Ectodermal cell (in vitro differentiated cells): ENCODE data around the gene HIF1A.
"Not testable (repeated sequence)": the region's sequence is repeated elsewhere in the genome, so short reads cannot be mapped to it uniquely, and the experiment has no call there.

Experiments used
- H3K27ac ChIP-seq: 2 replicates; pipeline ENCODE4 v1.7.0; 2013; ENCODE audit warnings: mild to moderate bottlenecking, low read depth, low read length; ENCODE audit not compliant: insufficient read depth, poor library complexity, severe bottlenecking
- H3K27me3 ChIP-seq: 2 replicates; pipeline ENCODE4 v1.7.0; 2013; ENCODE audit warnings: mild to moderate bottlenecking, low read length; ENCODE audit not compliant: insufficient read depth, control insufficient read depth, poor library complexity, severe bottlenecking
- H3K36me3 ChIP-seq: one replicate; pipeline ENCODE4 v1.7.0; 2013; ENCODE audit warnings: low read length; ENCODE audit not compliant: control insufficient read depth, insufficient read depth
- H3K4me1 ChIP-seq: one replicate; pipeline ENCODE4 v1.7.0; 2013; ENCODE audit warnings: low read length; ENCODE audit not compliant: control insufficient read depth, insufficient read depth
- H3K4me3 ChIP-seq: 2 replicates; pipeline ENCODE4 v1.7.0; 2013; ENCODE audit warnings: low read depth, low read length, control low read depth; ENCODE audit not compliant: insufficient read depth
- H3K9me3 ChIP-seq: 2 replicates; pipeline ENCODE4 v1.7.0; 2013; ENCODE audit warnings: mild to moderate bottlenecking, low read length, moderate library complexity; ENCODE audit not compliant: control insufficient read depth
- WGBS, 2 experiments: methylation state at CpG; one replicate each; pipeline ENCODE4 v1.1.7; 2013; ENCODE audit warnings: missing lambda C conversion rate in 2 of 2; 5-methylcytosine and 5-hydroxymethylcytosine counted together

Gene HIF1A

GRCh38 chr14:61706096-61706690, 10.9 kb downstream of the HIF1A start:
- WGBS, 2 experiments: 95 to 96% methylated on average over 3 of the region's 3 CpGs
- Histone ChIP-seq H3K4me3 (no peak overlapping the region), H3K27me3 (no peaks in the 10 kb centered on the region), H3K9me3 (no peaks in the 10 kb centered on the region), H3K27ac (no peak overlapping the region), H3K4me1 (peaks cover under 1% of the 10 kb centered on the region), H3K36me3 (no peaks in the 10 kb centered on the region)

GRCh38 chr14:61707774-61708173, 12.5 kb downstream of the HIF1A start:
- H3K4me3 ChIP-seq, H3K9me3 ChIP-seq, H3K36me3 ChIP-seq, H3K27ac ChIP-seq, H3K27me3 ChIP-seq: not testable (repeated sequence)
- WGBS, 2 experiments: 96 to 100% methylated on average over 2 of the region's 4 CpGs
- peaks cover 15% of the 10 kb centered on the region for H3K4me1 ChIP-seq

GRCh38 chr14:61708693-61709092, 13.4 kb downstream of the HIF1A start:
- H3K27me3 ChIP-seq, H3K9me3 ChIP-seq, H3K4me3 ChIP-seq, H3K27ac ChIP-seq, H3K36me3 ChIP-seq: not testable (repeated sequence)
- peaks cover 18% of the 10 kb centered on the region for H3K4me1 ChIP-seq
- 89 to 92% methylated on average over 3 to 4 of the region's 4 CpGs for WGBS, 2 experiments

- WGBS, 2 experiments: 87 to 90% methylated on average over 10 to 12 of the region's 12 CpGs
- Histone ChIP-seq H3K4me1 (peaks cover 18% of the 10 kb centered on the region), H3K27ac (no peak overlapping the region), H3K9me3 (no peaks in the 10 kb centered on the region), H3K27me3 (no peaks in the 10 kb centered on the region), H3K36me3 (no peaks in the 10 kb centered on the region), H3K4me3 (no peak overlapping the region)
Observed at GRCh38 chr14:61710853-61711817, 15.8 kb downstream of the HIF1A start.

GRCh38 chr14:61712137-61712536, 16.8 kb downstream of the HIF1A start:
- no peak overlapping the region for H3K4me3 ChIP-seq
- H3K27me3 ChIP-seq: no peaks in the 10 kb centered on the region
- H3K9me3 ChIP-seq: no peaks in the 10 kb centered on the region
- 93 to 98% methylated on average over 1 of the region's 1 CpG for WGBS, 2 experiments
- H3K36me3 ChIP-seq: no peaks in the 10 kb centered on the region
- peaks cover 18% of the 10 kb centered on the region for H3K4me1 ChIP-seq
- H3K27ac ChIP-seq: no peak overlapping the region

- Histone ChIP-seq H3K4me1 (peaks cover 21% of the 10 kb centered on the region), H3K9me3 (no peaks in the 10 kb centered on the region), H3K27ac (no peak overlapping the region), H3K36me3 (no peaks in the 10 kb centered on the region), H3K4me3 (no peak overlapping the region), H3K27me3 (no peaks in the 10 kb centered on the region)
- 70 to 80% methylated on average over 3 to 4 of the region's 4 CpGs for WGBS, 2 experiments
Observed at GRCh38 chr14:61713724-61714437, 18.6 kb downstream of the HIF1A start.

- whole genome bisulfite sequencing, 2 experiments: 82 to 83% methylated on average over 1 of the region's 1 CpG
- Histone ChIP-seq H3K9me3 (no peaks in the 10 kb centered on the region), H3K27ac (no peak overlapping the region), H3K4me3 (no peak overlapping the region), H3K4me1 (peaks cover 14% of the 10 kb centered on the region), H3K27me3 (no peaks in the 10 kb centered on the region), H3K36me3 (peaks cover 3% of the 10 kb centered on the region)
Observed at GRCh38 chr14:61716956-61717355, 21.6 kb downstream of the HIF1A start.

- 41 to 47% methylated on average over 2 of the region's 2 CpGs for WGBS, 2 experiments
- peaks cover 3% of the 10 kb centered on the region for H3K4me1 ChIP-seq
- peaks cover 9% of the 10 kb centered on the region for H3K36me3 ChIP-seq
- no peaks in the 10 kb centered on the region for H3K9me3 ChIP-seq
- H3K4me3 ChIP-seq: no peak overlapping the region
- no peaks in the 10 kb centered on the region for H3K27me3 ChIP-seq
- H3K27ac ChIP-seq: no peak overlapping the region
Observed at GRCh38 chr14:61718039-61718438, 22.7 kb downstream of the HIF1A start.

- H3K27me3 ChIP-seq: no peaks in the 10 kb centered on the region
- H3K4me3 ChIP-seq: no peak overlapping the region
- no peak overlapping the region for H3K27ac ChIP-seq
- no peaks in the 10 kb centered on the region for H3K9me3 ChIP-seq
- peaks cover 2% of the 10 kb centered on the region for H3K4me1 ChIP-seq
- peaks cover 9% of the 10 kb centered on the region for H3K36me3 ChIP-seq
- WGBS, 2 experiments: 93 to 94% methylated on average over 3 to 5 of the region's 5 CpGs
Observed at GRCh38 chr14:61719344-61720293, 24.3 kb downstream of the HIF1A start.
